Stimulated activated naive CD8-positive, alpha-beta T cell treated with anti-CD3 and anti-CD28 coated beads, Interleukin-15, Interleukin-2, amounts not matched to agents 100 ng/mL and 50 ng/mL, for 24 hours (primary cell): ENCODE measurements around the gene DNAH10.
A peak's percentile ranks its signal among the peaks of the same experiment; 100 is the strongest.

ENCODE experiments used
- H3K27ac Mint-ChIP-seq: one replicate; pipeline ENCODE4 v1.8.0; 2021; ENCODE audit warnings: mild to moderate bottlenecking, mixed read lengths
- H3K27me3 Mint-ChIP-seq: one replicate; pipeline ENCODE4 v1.8.0; 2021; ENCODE audit warnings: mixed read lengths
- H3K36me3 Mint-ChIP-seq: one replicate; pipeline ENCODE4 v1.8.0; 2021; ENCODE audit warnings: low read depth, mixed read lengths
- H3K4me1 Mint-ChIP-seq: one replicate; pipeline ENCODE4 v1.8.0; 2021; ENCODE audit warnings: low read depth, mixed read lengths
- H3K4me3 Mint-ChIP-seq: one replicate; pipeline ENCODE4 v1.8.0; 2021; ENCODE audit warnings: mild to moderate bottlenecking, mixed read lengths
- H3K9me3 Mint-ChIP-seq: one replicate; pipeline ENCODE4 v1.8.0; 2021; ENCODE audit warnings: mixed read lengths

Gene DNAH10

DNA sequence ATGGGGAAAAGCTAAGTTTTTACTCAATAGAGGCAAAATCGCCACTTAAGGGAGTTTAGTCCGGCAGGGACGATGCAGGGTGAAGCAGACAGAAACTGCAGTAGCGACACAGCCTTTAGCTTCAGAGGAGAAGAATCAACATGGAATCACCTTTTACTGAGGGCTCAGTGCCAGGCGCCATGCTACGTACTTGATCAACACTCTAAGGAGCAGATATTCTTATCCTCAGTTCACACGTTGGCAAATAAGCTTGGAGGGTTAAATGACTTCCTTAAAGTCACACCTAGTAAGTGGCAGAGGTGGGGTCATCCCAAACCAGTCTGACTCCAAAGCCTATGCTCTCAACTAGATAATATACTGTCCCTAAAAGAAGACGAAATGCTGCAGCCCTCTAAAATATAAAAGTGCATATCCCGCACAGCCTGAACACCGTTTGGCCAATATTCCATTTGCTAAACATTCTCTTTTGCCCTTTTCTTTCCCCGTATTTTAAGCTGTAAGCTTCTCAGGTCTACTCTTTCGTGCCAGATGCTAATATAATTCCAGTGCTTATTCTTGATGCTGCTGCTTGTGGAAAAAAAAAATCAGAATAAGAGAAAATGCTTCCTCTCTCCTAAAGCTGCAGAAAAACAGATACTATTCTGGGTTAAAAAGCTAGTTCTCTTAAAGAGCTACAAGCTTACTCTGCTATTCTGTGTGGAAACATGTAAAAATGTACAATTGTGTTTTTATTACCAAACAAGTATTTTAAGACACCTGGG, 199.7 kb downstream of the DNAH10 start:
- Mint-ChIP-seq H3K36me3 (no peaks in the 10 kb centered on the region), H3K4me3 (no peak overlapping the region), H3K9me3 (no peaks in the 10 kb centered on the region), H3K27me3 (no peaks in the 10 kb centered on the region), H3K4me1 (no peaks in the 10 kb centered on the region), H3K27ac (no peak overlapping the region)

DNA sequence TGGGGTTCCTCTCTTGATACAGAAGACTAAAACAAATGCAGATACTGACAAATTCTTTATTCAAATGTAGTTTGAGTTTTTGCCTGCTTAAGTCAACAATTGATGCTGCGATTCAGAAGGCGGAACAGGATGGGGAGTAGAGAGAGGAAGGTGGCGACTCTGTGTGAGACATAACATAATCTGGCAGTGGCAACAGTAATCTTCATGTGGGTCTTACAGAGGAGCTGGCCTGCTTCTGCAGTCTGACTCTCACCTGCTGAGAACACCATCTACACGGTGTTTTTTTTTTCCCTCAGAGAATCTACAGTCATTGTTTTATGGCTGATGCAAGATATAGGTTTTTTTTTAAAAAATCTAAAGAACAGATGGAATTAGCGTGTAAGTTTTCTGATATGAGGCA, 200.4 kb downstream of the DNAH10 start:
- H3K9me3 Mint-ChIP-seq, result no peaks in the 10 kb centered on the region
- peaks cover 3% of the 10 kb centered on the region for H3K36me3 Mint-ChIP-seq
- no peaks in the 10 kb centered on the region for H3K27me3 Mint-ChIP-seq
- H3K4me3 Mint-ChIP-seq, result no peak overlapping the region
- no peaks in the 10 kb centered on the region for H3K4me1 Mint-ChIP-seq
- H3K27ac Mint-ChIP-seq, result no peak overlapping the region

GRCh38 chr12:123963821-123964220, 201.7 kb downstream of the DNAH10 start:
- Mint-ChIP-seq H3K9me3 (no peaks in the 10 kb centered on the region), H3K27ac (no peak overlapping the region), H3K36me3 (peaks cover 6% of the 10 kb centered on the region), H3K27me3 (no peaks in the 10 kb centered on the region), H3K4me3 (no peak overlapping the region), H3K4me1 (peaks cover 4% of the 10 kb centered on the region)

- Mint-ChIP-seq H3K27me3 (no peaks in the 10 kb centered on the region), H3K27ac (no peak overlapping the region), H3K4me1 (peaks cover 18% of the 10 kb centered on the region), H3K4me3 (no peak overlapping the region), H3K9me3 (no peaks in the 10 kb centered on the region), H3K36me3 (peaks cover 6% of the 10 kb centered on the region)
These were observed 203.3 kb downstream of the DNAH10 start for GRCh38 chr12:123965382-123965781.

- H3K9me3 Mint-ChIP-seq, result no peaks in the 10 kb centered on the region
- no peak overlapping the region for H3K27ac Mint-ChIP-seq
- no peak overlapping the region for H3K4me3 Mint-ChIP-seq
- no peaks in the 10 kb centered on the region for H3K27me3 Mint-ChIP-seq
- peaks cover 28% of the 10 kb centered on the region for H3K4me1 Mint-ChIP-seq
- H3K36me3 Mint-ChIP-seq, result peaks cover 6% of the 10 kb centered on the region
These were observed 204.5 kb downstream of the DNAH10 start for GRCh38 chr12:123966596-123966995.

GRCh38 chr12:123967121-123967586, 205.1 kb downstream of the DNAH10 start:
- Mint-ChIP-seq H3K4me3 (no peak overlapping the region), H3K9me3 (no peaks in the 10 kb centered on the region), H3K27me3 (no peaks in the 10 kb centered on the region), H3K4me1 (peaks cover 30% of the 10 kb centered on the region), H3K27ac (no peak overlapping the region), H3K36me3 (peaks cover 6% of the 10 kb centered on the region)

DNA sequence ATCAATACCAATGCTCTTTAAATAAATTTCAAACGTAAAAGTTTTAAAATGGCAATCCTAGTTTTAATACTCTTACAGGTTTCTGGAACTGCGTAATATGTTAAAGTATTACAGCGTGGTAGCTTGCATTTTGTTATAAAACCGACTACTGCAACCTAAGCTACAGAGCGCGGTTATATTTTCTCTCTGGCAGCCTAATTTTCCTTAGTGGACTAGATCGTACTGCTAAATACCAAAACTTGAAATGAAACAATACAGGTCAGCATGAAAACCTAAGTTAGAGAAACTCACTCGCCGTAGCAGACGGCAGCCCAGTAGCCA, 209.3 kb downstream of the DNAH10 start:
- H3K36me3 Mint-ChIP-seq, result peaks cover 27% of the 10 kb centered on the region
- H3K4me1 Mint-ChIP-seq, result peaks cover 52% of the 10 kb centered on the region
- no peaks in the 10 kb centered on the region for H3K27me3 Mint-ChIP-seq

GRCh38 chr12:123971770-123972456, 209.8 kb downstream of the DNAH10 start:
- no peaks in the 10 kb centered on the region for H3K27me3 Mint-ChIP-seq
- no peaks in the 10 kb centered on the region for H3K9me3 Mint-ChIP-seq
- peaks cover 52% of the 10 kb centered on the region for H3K4me1 Mint-ChIP-seq
- peaks cover 28% of the 10 kb centered on the region for H3K36me3 Mint-ChIP-seq
- H3K27ac Mint-ChIP-seq, result peak overlapping the region; percentile 85
- peak overlapping the region; percentile 91 for H3K4me3 Mint-ChIP-seq

More for the DNA sequence above, 209.3 kb downstream of the DNAH10 start:
- Mint-ChIP-seq H3K27ac (peak overlapping the region; percentile 85), H3K4me3 (peak overlapping the region; percentile 91), H3K9me3 (no peaks in the 10 kb centered on the region)

DNA sequence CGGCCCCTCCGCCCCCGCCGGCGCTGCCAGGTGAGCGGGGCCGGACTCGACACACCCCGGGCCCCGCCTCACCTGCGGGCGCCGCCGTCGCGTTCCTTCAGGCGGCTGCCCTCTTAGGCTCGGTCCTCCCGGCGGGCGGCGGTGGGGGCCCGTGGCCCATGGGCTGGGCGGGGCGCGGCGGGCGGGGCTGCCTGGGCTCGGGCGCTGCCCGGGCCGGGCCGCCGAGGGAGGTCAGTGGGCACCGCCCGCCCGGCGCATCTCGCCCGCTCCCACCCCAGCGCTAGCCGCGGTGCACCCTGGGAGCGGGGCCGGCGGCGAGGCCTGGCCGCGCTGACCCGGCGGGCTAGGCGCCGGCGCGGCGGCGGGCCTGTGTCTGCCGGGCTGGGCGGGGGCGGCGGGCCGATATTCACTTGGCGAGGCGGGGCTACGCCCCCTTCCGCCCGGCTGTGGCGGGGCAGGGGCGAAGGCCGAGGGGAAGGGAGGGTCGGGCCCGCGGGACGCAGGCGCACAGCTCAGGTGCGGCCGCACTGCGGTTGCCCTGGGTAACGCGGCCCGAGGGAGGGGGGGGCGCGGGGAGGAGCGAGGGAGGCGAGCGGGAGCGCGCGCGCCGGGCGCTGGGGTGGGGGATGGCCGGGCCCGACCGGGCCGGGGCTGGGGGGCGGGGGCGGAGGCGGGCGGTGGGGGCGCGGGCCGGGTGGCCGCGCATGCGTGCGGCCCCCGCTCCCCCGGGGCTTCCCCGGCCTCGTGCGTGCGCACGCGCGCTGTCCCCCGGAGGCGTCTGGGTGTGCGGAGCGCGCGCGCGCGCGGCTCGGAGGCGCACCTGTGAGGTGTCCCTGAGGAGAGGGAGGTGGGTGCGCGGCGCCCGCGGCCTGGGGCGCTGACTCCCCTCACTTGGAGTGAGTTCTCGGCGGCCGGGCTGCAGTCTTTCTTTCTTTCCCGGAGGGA, 210.6 kb downstream of the DNAH10 start, which contains the start of the genes CCDC92 and ZNF664:
Gene CCDC92, minus strand, starts transcription at position 375 of the 945 bp plus-strand sequence. CDS start 28,526 bp downstream, outside the sequence.
Gene ZNF664, plus strand, starts transcription at position 759 of the 945 bp plus-strand sequence. CDS start 38,930 bp downstream, outside the sequence.
- H3K27me3 Mint-ChIP-seq, result no peaks in the 10 kb centered on the region
- peaks cover 52% of the 10 kb centered on the region for H3K4me1 Mint-ChIP-seq
- H3K4me3 Mint-ChIP-seq, result peak within 1 kb of the TSS; percentile 91

GRCh38 chr12:123973552-123974341, 211.6 kb downstream of the DNAH10 start:
- Mint-ChIP-seq H3K4me1 (peaks cover 49% of the 10 kb centered on the region), H3K9me3 (no peaks in the 10 kb centered on the region), H3K36me3 (peaks cover 22% of the 10 kb centered on the region), H3K4me3 (peak overlapping the region; percentile 90), H3K27me3 (no peaks in the 10 kb centered on the region), H3K27ac (peak overlapping the region; percentile 80)

More for the DNA sequence above, 210.6 kb downstream of the DNAH10 start, which contains the start of the genes CCDC92 and ZNF664:
- H3K9me3 Mint-ChIP-seq, result no peaks in the 10 kb centered on the region
- peaks cover 22% of the 10 kb centered on the region for H3K36me3 Mint-ChIP-seq
- H3K27ac Mint-ChIP-seq, result peak within 1 kb of the TSS; percentile 85

DNA sequence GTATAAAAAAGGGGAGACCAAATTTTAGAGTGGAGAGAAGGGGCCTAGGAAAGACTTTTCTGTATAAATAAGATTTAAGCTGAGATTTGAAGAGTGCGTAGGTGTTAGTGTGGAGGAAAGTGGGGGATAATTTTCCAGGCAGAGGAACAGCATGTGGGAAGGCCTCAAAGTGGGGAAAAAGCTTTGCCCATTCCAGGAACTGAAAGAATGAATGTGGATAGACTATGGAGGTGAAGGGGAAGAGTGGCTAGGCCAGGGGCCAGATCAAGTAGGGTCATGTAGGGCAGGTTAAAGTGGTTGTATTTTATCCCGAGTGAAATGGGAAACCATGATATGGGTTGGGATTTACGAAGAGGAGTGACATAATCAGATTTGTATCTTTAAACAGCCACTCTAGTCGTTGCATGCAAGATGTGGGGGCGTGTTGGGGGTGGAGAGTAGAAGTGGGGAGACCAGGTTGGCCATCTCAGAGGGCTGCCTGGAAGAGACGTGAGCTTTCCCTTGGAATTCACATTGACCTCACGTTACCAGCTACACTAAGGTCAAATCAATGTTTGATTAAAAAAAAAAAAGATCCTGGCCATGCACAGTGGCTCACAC, 214.2 kb downstream of the DNAH10 start:
- peaks cover 30% of the 10 kb centered on the region for H3K36me3 Mint-ChIP-seq
- no peak overlapping the region for H3K4me3 Mint-ChIP-seq
- no peaks in the 10 kb centered on the region for H3K9me3 Mint-ChIP-seq
- H3K27me3 Mint-ChIP-seq, result no peaks in the 10 kb centered on the region
- H3K4me1 Mint-ChIP-seq, result peaks cover 27% of the 10 kb centered on the region
- peak overlapping the region; percentile 19 for H3K27ac Mint-ChIP-seq

GRCh38 chr12:123979566-123979965, 217.5 kb downstream of the DNAH10 start:
- peaks cover 23% of the 10 kb centered on the region for H3K4me1 Mint-ChIP-seq
- H3K4me3 Mint-ChIP-seq, result no peak overlapping the region
- H3K9me3 Mint-ChIP-seq, result no peaks in the 10 kb centered on the region
- no peaks in the 10 kb centered on the region for H3K27me3 Mint-ChIP-seq
- H3K27ac Mint-ChIP-seq, result no peak overlapping the region
- peaks cover 36% of the 10 kb centered on the region for H3K36me3 Mint-ChIP-seq

DNA sequence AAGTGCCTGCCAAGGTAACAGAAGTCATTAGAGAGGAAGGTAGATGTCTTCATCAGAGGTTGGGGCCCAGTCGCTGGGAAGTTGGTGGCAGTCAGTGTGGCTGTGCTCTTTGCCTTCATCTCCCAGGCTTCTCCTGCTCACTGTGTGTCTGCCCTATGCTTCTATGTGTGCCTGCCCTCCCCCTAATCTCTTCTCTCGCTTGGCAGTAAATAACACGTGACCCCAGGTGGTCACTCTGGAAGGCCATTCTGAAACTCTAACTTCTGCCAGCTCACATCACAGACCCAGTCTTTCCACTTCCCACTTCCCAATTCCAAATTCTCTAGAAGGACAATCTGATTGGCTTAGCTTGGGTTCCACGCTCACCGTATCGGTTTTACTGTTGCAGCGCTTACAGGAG, 220.2 kb downstream of the DNAH10 start:
- no peak overlapping the region for H3K4me3 Mint-ChIP-seq
- H3K4me1 Mint-ChIP-seq, result peaks cover 22% of the 10 kb centered on the region
- H3K9me3 Mint-ChIP-seq, result no peaks in the 10 kb centered on the region
- no peaks in the 10 kb centered on the region for H3K27me3 Mint-ChIP-seq
- H3K36me3 Mint-ChIP-seq, result peaks cover 26% of the 10 kb centered on the region
- no peak overlapping the region for H3K27ac Mint-ChIP-seq
